Erythroblast (primary cell): ENCODE measurements around the gene NDFIP2.
A peak's percentile ranks its signal among the peaks of the same experiment; 100 is the strongest.

Experiments
- DNase-seq, 2 experiments: peaks; one replicate each; lab custom pipeline; 2025; lab: John Stamatoyannopoulos, UW
- GATA1 ChIP-seq: IDR thresholded peaks from 2 replicates; pipeline ENCODE4 v1.6.1; 2011; ENCODE audit warnings: low read depth, mild to moderate bottlenecking, control low read depth, low read length, moderate library complexity
- POLR2A ChIP-seq: IDR thresholded peaks from 2 replicates; pipeline ENCODE4 v1.6.1; 2011; ENCODE audit warnings: mild to moderate bottlenecking, low read length

Gene NDFIP2

GRCh38 chr13:79527698-79528097 is 46.7 kb downstream of the NDFIP2 start:
- DNase-seq, result no peak
- TF ChIP-seq GATA1 (no peak), POLR2A (no peak)

DNA sequence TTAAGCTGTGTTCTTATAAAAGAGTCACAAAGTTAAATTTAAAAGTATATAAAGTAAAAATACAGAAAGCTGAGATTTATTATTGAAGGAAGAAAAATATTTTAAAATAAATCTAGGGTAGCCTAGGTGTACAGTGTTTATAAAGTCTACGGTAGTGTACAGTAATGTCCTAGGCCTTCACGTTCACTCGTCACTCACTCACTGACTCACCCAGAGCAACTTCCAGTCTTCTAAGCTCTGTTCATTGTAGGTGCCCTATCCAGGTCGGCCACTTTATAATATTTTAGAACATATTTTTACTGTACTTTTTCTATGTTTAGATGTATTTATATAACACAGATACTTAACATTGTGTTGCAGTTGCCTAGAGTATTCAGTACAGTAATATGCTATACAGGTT is 47.4 kb downstream of the NDFIP2 start:
- no peak for TF ChIP-seq POLR2A
- no peak for TF ChIP-seq GATA1
- DNase-seq, result no peak

DNA sequence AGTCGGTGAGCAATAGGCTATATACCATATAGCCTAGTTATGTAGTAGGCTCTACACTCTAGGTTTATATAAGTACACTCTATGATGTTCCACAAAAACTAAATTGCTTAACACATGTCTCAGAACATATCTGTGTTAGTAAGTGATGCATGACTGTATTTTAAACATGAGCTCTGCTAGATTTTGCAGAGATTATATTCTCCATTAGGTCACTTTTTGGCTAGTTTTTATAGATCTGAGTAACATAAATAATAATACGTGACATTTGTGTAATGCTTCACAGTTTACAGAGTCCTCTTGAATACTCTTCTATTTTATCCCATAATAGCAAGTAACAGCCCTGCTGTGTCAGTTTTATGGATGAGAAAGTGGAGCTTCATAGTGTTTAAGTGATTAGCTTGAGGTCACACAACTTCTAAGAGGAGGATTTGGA is 47.8 kb downstream of the NDFIP2 start:
- TF ChIP-seq POLR2A (no peak), GATA1 (no peak)

GRCh38 chr13:79529817-79530216 is 48.9 kb downstream of the NDFIP2 start:
- DNase-seq, result no peak
- TF ChIP-seq GATA1, result no peak
- no peak for TF ChIP-seq POLR2A

More for the DNA sequence above, 47.8 kb downstream of the NDFIP2 start:
- DNase-seq, result no peak

DNA sequence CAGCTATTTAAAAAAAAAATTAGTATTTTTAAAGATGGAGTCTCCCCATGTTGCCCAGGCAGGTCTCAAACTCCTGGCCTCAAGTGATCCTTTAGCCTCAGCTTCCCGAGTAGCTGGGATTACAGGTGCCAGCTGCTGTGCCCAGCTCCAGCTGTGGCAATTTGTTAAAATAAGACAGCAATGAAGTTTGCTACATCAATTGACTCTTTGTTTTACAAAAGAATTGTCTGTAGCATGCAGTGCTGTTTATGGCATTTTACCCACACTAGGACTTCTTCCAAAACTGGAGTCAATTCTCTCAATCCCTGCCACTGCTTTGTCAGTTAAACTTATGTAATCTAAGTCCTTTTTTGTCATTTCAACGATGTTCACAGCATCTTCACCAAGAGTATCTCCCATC is 49.3 kb downstream of the NDFIP2 start:
- DNase-seq, result no peak
- TF ChIP-seq POLR2A, result no peak
- no peak for TF ChIP-seq GATA1

DNA sequence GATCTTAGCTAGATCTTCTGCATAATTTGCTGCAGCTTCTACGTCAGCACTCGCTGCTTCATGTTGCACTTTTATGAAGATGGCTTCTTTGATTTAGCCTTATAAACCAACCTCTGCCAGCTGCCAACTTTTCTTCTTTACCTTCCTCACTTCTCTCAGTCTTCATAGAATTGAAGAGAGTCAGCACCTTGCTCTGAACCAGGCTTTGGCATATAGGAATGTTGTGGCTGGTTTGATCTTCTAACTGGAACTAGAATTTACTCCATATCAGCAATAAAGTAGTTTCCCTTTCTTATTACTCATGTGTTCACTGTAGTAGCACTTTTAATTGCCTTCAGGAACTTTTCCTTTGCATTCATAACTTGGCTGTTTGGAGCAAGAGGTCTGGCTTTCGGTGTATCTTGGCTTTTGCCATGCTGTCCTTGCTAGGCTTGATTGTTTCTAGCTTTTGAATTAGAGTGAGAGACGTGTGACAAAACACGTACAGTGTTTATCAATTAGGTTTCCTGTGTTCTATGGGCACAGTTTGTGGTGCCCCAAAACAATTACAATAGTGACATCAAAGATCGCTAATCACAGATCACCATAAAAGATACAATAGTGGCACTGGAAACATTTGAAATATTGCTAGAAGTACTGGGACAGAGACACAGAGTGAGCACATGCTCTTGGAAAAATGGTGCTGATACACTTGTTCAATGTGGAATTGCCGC is 50.7 kb downstream of the NDFIP2 start:
- no peak for DNase-seq

DNA sequence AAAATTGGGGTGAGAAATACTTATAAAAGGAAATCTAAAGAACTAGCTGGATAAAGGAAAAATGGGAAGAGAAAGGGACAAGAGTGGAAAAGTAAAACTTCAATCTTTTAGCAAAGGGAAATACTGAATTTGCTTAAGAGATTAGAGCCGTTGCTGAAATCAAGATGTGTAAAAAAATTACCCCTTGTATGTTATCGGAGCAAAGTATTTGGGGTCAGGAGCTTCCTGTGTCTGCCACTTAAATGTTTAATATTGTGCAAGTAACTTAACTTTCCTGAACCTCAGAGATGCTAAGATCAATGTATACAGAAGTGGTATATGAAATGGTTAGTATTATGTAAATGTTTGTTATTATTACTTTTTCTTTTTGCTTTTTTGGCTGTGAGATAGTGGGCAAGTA is 51.6 kb downstream of the NDFIP2 start:
- no peak for DNase-seq
- TF ChIP-seq GATA1 (no peak), POLR2A (no peak)

More for the DNA sequence above, 50.7 kb downstream of the NDFIP2 start:
- TF ChIP-seq GATA1 (no peak), POLR2A (peak; percentile 10)

- TF ChIP-seq POLR2A, result no peak
- no peak for TF ChIP-seq GATA1
- no peak for DNase-seq
Measured at GRCh38 chr13:79533781-79534400, 52.9 kb downstream of the NDFIP2 start.

- DNase-seq, result no peak
- TF ChIP-seq POLR2A (no peak), GATA1 (no peak)
Measured at GRCh38 chr13:79534596-79534995, 53.6 kb downstream of the NDFIP2 start.

DNA sequence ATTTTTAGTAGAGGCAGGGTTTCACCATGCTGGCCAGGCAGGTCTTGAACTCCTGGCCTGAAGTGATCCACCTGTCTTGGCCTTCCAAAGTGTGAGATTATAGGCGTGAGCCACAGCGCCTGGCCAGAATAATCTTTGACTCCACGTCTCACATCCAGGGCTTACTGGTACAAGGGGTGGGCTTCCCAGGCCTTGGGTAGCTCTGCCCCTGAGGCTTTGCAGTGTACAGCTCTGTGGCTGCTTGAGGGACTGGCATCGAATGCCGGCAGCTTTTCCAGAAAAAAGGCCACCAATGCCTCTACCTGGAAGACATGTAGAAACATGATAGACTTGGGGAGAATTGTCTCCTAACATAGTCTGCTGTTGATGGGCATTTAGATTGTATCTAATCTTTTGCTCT is 57.8 kb downstream of the NDFIP2 start:
- TF ChIP-seq GATA1 (no peak), POLR2A (no peak)
- DNase-seq, result no peak

GRCh38 chr13:79540504-79540903 is 59.5 kb downstream of the NDFIP2 start:
- DNase-seq, result no peak
- TF ChIP-seq POLR2A, result no peak
- no peak for TF ChIP-seq GATA1

DNA sequence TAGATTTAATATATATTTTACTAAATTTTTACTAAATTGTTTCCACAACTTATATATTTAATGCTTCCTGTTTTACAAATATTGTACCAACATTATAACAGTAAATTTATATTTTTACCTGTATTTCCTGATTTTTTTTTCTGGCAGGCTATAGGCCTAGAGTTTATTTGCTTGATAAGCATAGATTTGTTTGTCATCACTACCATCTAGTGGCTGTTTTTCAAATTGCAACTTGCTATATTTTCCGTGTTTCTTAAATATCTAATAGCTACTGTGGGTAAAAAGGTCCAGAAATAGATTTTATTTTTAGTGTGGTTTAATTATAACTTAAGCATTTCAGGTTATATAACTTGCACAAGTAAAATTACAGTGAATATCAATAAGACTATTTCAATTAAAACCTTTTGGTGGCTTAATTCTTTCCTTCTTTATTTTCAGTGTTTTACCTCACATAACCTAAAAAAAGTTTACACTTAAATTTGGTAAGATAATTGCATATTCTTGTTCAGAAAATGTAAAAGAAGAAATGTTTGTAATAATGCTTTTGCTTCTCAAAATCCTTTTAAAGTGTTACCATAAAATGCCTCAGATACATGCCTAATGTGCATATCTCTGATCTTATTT is 60.6 kb downstream of the NDFIP2 start:
- TF ChIP-seq GATA1 (no peak), POLR2A (no peak)
- DNase-seq, result peak; percentile 69 to 82

DNA sequence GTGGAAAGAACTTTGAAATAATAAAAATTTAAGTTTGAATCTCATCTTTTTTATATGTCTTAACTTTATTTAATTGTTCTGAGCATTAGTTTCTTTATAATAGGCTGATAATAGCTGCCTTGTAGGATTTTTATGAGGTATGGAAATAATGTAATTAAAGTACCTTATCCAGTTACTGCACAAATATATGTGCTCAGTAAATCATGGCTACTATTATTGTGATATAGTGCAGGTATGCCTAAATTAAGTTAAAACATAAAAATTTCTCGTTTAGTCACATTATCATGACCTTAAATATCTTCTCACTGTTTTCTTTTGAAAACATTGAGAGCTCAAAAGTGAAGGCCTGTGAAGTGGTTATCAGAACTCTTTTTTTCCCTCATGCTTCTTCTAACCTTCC is 62.9 kb downstream of the NDFIP2 start:
- TF ChIP-seq GATA1 (no peak), POLR2A (no peak)
- DNase-seq, result no peak

- no peak for TF ChIP-seq GATA1
- TF ChIP-seq POLR2A, result no peak
- DNase-seq, result peak; percentile 13 to 59
Measured at GRCh38 chr13:79547211-79548195, 66.5 kb downstream of the NDFIP2 start.
